Lower leg skin (tissue), 4 donors: ENCODE data around the gene COL4A3. TPM values are rescaled to one million over a fixed set of nuclear protein-coding genes. Genes with fewer than 3 reads are reported as not detected.

Source experiments
- DNase-seq, 2 donors: peaks; one replicate each; pipeline ENCODE4 v3.0.0-alpha.2; 2019; ENCODE audit warnings: low spot score in 2 of 2
- H3K4me3 ChIP-seq: fragments of 200-600 bp; sonication (generic); 2 replicates; pipeline ENCODE4 v1.5.1; 2017; ENCODE audit warnings: mild to moderate bottlenecking, low read depth; ENCODE audit not compliant: poor library complexity, severe bottlenecking
- CTCF ChIP-seq, 3 donors: fragments of 450-650 bp; IDR thresholded peaks; one replicate each; pipeline ENCODE4 v1.5.1; 2016; ENCODE audit warnings: antibody characterized with exemption in 3 of 3, mild to moderate bottlenecking in 3 of 3, moderate library complexity in 2 of 3
- POLR2A ChIP-seq, 2 donors: fragments of 450-650 bp; IDR thresholded peaks; one replicate each; pipeline ENCODE4 v1.6.1; 2016 to 2017; ENCODE audit warnings: antibody characterized with exemption in 2 of 2, mild to moderate bottlenecking in 1 of 2, moderate library complexity in 1 of 2
- WGBS, 2 donors: methylation state at CpG; one replicate each; pipeline ENCODE4 v1.1.5; 2018; 5-methylcytosine and 5-hydroxymethylcytosine counted together
- intact Hi-C: fragments of 100-400 bp; cut with DNase I; formaldehyde crosslinking; loops from one replicate; pipeline ENCODE4 v1.15.0; 2023; ENCODE audit warnings: low total_unique reads
- total RNA-seq, 4 donors: library from RNA; depleted of rRNA; stranded (reverse); fragments of >200 nt; gene quantifications; one replicate each; pipeline ENCODE4 v1.1.0, GENCODE V29; 2016

COL4A3 gene
- total RNA-seq, 4 donors from 2014 or later = 0.08 to 0.56 (median 0.24) TPM

GRCh38 chr2:227150222-227150936 lies 14.0 kb upstream of the COL4A3 start:
- intact Hi-C loops = no loop called here
- DNase-seq = no peak
- no peak overlapping the region for H3K4me3 ChIP-seq
- 73 to 75% methylated on average over 2 of the region's 2 CpGs for WGBS, 2 donors
- TF ChIP-seq POLR2A (IDR thresholded peaks at IDR 0.05) = no peak
- no peak for TF ChIP-seq CTCF (IDR thresholded peaks at IDR 0.05)

GRCh38 chr2:227152093-227152766 lies 12.2 kb upstream of the COL4A3 start:
- no peak for TF ChIP-seq CTCF (IDR thresholded peaks at IDR 0.05)
- TF ChIP-seq POLR2A (IDR thresholded peaks at IDR 0.05) = no peak
- 92 to 98% methylated on average over 2 of the region's 2 CpGs for WGBS, 2 donors
- no peak overlapping the region for H3K4me3 ChIP-seq
- DNase-seq = no peak
- intact Hi-C loops = no loop called here

GRCh38 chr2:227153307-227153706 lies 11.1 kb upstream of the COL4A3 start:
- WGBS, 2 donors = 81 to 90% methylated on average over 4 of the region's 4 CpGs
- intact Hi-C loops = no loop called here
- no peak for TF ChIP-seq CTCF (IDR thresholded peaks at IDR 0.05)
- TF ChIP-seq POLR2A (IDR thresholded peaks at IDR 0.05) = no peak
- DNase-seq = no peak
- H3K4me3 ChIP-seq = no peak overlapping the region

GRCh38 chr2:227153758-227154486 lies 10.5 kb upstream of the COL4A3 start:
- DNase-seq = no peak
- H3K4me3 ChIP-seq = no peak overlapping the region
- 71 to 74% methylated on average over 4 of the region's 4 CpGs for WGBS, 2 donors
- intact Hi-C loops = no loop called here
- no peak for TF ChIP-seq POLR2A (IDR thresholded peaks at IDR 0.05)
- no peak for TF ChIP-seq CTCF (IDR thresholded peaks at IDR 0.05)

GRCh38 chr2:227154986-227155774 lies 9.2 kb upstream of the COL4A3 start:
- TF ChIP-seq CTCF (IDR thresholded peaks at IDR 0.05) = no peak
- TF ChIP-seq POLR2A (IDR thresholded peaks at IDR 0.05) = no peak
- WGBS, 2 donors = 74 to 76% methylated on average over 6 of the region's 6 CpGs
- DNase-seq = no peak
- intact Hi-C loops = no loop called here
- no peak overlapping the region for H3K4me3 ChIP-seq
